HG03457 (cell line): ENCODE measurements around the gene SMNDC1.
"Not testable (repeated sequence)": the region's sequence is repeated elsewhere in the genome, so short reads cannot be mapped to it uniquely, and the experiment has no call there.

Experiments
- ATAC-seq: cut with Tn5 transposase; IDR thresholded peaks from one replicate; pipeline ENCODE4 v1.9.1; 2021; ENCODE audit warnings: moderate number of reproducible peaks; ENCODE audit not compliant: unreplicated experiment

Gene SMNDC1

GRCh38 chr10:110284262-110284661 is 20.5 kb downstream of the SMNDC1 start:
- no peak for ATAC-seq

- ATAC-seq, result no peak
Measured at GRCh38 chr10:110279407-110279986, 25.2 kb downstream of the SMNDC1 start.

GRCh38 chr10:110278562-110279406 is 25.9 kb downstream of the SMNDC1 start:
- no peak for ATAC-seq

- ATAC-seq, result no peak
Measured at GRCh38 chr10:110277591-110277990, 27.1 kb downstream of the SMNDC1 start.

- no peak for ATAC-seq
Measured at GRCh38 chr10:110276603-110277002, 28.1 kb downstream of the SMNDC1 start.

- no peak for ATAC-seq
Measured at GRCh38 chr10:110275128-110275729, 29.5 kb downstream of the SMNDC1 start.

- ATAC-seq, result no peak
Measured at GRCh38 chr10:110274647-110275046, 30.1 kb downstream of the SMNDC1 start.

GRCh38 chr10:110274072-110274627 is 30.6 kb downstream of the SMNDC1 start:
- no peak for ATAC-seq

- no peak for ATAC-seq
Measured at GRCh38 chr10:110273474-110273873, 31.2 kb downstream of the SMNDC1 start.

GRCh38 chr10:110272995-110273394 is 31.7 kb downstream of the SMNDC1 start:
- ATAC-seq, result not testable (repeated sequence)

- ATAC-seq, result no peak
Measured at GRCh38 chr10:110269374-110270318, 35.1 kb downstream of the SMNDC1 start.

- ATAC-seq, result no peak
Measured at GRCh38 chr10:110268971-110269370, 35.7 kb downstream of the SMNDC1 start.

GRCh38 chr10:110268442-110268841 is 36.3 kb downstream of the SMNDC1 start:
- ATAC-seq, result no peak

GRCh38 chr10:110267276-110267675 is 37.4 kb downstream of the SMNDC1 start:
- ATAC-seq, result no peak

GRCh38 chr10:110265573-110266193 is 39.0 kb downstream of the SMNDC1 start:
- no peak for ATAC-seq

- ATAC-seq, result no peak
Measured at GRCh38 chr10:110263164-110263563, 41.6 kb downstream of the SMNDC1 start.

- ATAC-seq, result no peak
Measured at GRCh38 chr10:110260746-110261477, 43.8 kb downstream of the SMNDC1 start.

GRCh38 chr10:110259317-110259716 is 45.4 kb downstream of the SMNDC1 start:
- no peak for ATAC-seq

GRCh38 chr10:110258542-110258941 is 46.2 kb downstream of the SMNDC1 start:
- no peak for ATAC-seq
